GM12892 (cell line): ENCODE measurements around the gene NXPH4.

Experiments used
- POLR2A ChIP-seq: IDR thresholded peaks from 2 replicates; pipeline ENCODE4 v1.6.1; 2011; ENCODE audit warnings: low read depth, low read length, control low read depth
- POLR2AphosphoS5 ChIP-seq: IDR thresholded peaks from 2 replicates; pipeline ENCODE4 v1.6.1; 2011; ENCODE audit warnings: low read depth, low read length, control low read depth
- TAF1 ChIP-seq: IDR thresholded peaks from 2 replicates; pipeline ENCODE4 v1.6.1; 2011; ENCODE audit warnings: low read depth, mild to moderate bottlenecking, control low read depth, low read length, borderline replicate concordance

DNA sequence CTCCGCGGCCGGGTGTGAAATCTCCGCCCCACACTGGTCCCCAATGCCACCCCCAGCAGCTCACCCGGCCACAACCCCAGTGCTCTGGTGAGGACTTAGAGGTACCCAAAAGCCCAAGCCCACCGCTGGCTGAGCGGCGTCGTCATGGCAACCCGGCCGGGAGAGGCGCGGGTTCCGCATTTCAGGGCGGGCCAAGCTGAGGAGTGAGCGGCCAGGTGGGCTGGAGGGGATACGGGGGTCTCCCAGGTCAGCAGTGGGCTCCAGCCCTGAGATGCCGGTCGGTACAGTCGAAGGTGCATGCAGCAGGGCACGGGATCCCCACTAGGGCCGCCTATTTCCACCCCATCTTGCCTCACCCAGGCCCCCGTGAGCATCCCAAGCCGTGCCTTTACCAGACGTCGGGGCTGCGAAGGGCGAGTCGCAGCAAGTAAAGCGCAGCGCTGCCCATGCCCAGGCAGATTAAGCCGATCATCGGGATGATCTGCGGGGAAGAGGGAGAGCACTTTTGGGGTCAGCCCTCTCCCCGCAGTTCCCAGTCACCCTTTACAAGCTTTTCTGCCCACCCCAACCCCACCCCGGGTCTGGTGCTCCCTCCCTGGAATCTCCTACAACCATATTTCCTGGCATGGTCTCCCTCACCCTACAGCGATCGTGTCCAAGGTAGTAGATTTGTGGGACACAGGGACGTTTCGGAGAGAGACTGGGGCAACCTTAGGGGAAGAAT lies 19.8 kb downstream of the NXPH4 start:
- TF ChIP-seq POLR2A (peak; percentile 27; the same call in 1 of the 2 replicates), POLR2AphosphoS5 (0 out of 2 replicates have a peak, but pooled peaks have one; percentile 29), TAF1 (no peak)
